ENCODE results near the gene S100A13. TPM values are rescaled to one million over a fixed set of nuclear protein-coding genes. Genes with fewer than 3 reads are reported as not detected.

S100A13 gene
- total RNA-seq, 1 experiment from 2014 or later, result 55.0 TPM

DNA sequence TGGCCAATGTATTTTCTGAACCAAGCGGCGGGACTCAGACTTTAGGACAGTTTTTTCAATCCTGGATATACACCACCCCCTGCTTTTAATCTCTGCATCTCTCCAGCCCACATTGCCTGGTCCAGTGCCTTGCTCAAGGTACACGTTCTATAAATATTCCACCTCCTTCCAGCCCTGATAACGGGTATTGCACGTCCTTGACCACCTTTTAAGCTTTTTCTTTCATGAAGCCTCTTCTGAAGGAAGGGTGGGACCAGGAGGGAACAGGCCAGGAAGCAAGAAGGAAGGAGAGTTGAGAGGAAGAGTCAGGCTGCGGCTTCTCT is 17.8 kb downstream of the S100A13 start:
- Mint-ChIP-seq H3K4me3 (peak overlapping the region in 1 of 2 experiments; percentile 60; a peak in 1 of 5 replicates), H3K27ac (peak overlapping the region in 2 of 3 experiments; percentile 38 to 96; a peak in 2 of 7 replicates), H3K4me1 (peaks cover 38 to 55% of the 10 kb centered on the region in 2 experiments), H3K27me3 (ENCODE audit: low read depth) (peaks cover 2% of the 10 kb centered on the region), H3K36me3 (ENCODE audit: insufficient read depth in 1 of 3, low read depth in 3 of 3) (peaks cover 0 to 6% (median 4%) of the 10 kb centered on the region in 3 experiments; a peak in 3 of 7 replicates), H3K9me3 (no peaks in the 10 kb centered on the region)
- no peak for TF ChIP-seq CTCF (conservative IDR thresholded peaks at IDR 0.05)
- Histone ChIP-seq H4K8ac (replicated peaks; ENCODE audit: insufficient read length, low read depth, low read length) (no peak overlapping the region), H2AFZ (ENCODE audit: low read length) (no peak overlapping the region), H3K4ac (ENCODE audit: low read depth, low read length) (no peak overlapping the region), H2BK15ac (ENCODE audit: low read depth, low read length) (no peak overlapping the region), H3K27ac (ENCODE audit: insufficient read length, low read depth, low read length) (no peak overlapping the region), H3K79me1 (ENCODE audit: insufficient read depth, low read depth, low read length, poor library complexity, severe bottlenecking) (no peaks in the 10 kb centered on the region), H2BK120ac (ENCODE audit: low read depth, low read length, poor library complexity, severe bottlenecking) (no peak overlapping the region), H3K14ac (ENCODE audit: insufficient read depth, low read length) (no peak overlapping the region), H4K5ac (ENCODE audit: insufficient read length, low read depth, low read length) (no peak overlapping the region), H3K23ac (ENCODE audit: insufficient read length, low read depth, low read length) (no peak overlapping the region), H3K4me1 (ENCODE audit: insufficient read depth, low read length) (peaks cover 9% of the 10 kb centered on the region; the same call in 1 of the 2 replicates), H3K27me3 (ENCODE audit: insufficient read depth, low read length) (no peaks in the 10 kb centered on the region), H2BK20ac (ENCODE audit: low read depth, low read length, poor library complexity, severe bottlenecking) (no peak overlapping the region), H3K79me2 (ENCODE audit: insufficient read depth, low read length) (no peaks in the 10 kb centered on the region), H2BK12ac (ENCODE audit: insufficient read length, low read depth, low read length) (no peak overlapping the region), H3K9me3 (ENCODE audit: control insufficient read depth, low read depth, low read length) (no peaks in the 10 kb centered on the region), H4K20me1 (ENCODE audit: control insufficient read depth, insufficient read depth, insufficient read length) (no peaks in the 10 kb centered on the region), H3T11ph (ENCODE audit: low read length) (no peak overlapping the region), H3K9ac (ENCODE audit: extremely low read depth, insufficient read length, low read length) (no peak overlapping the region), H3K18ac (ENCODE audit: insufficient read length, low read depth, low read length) (no peak overlapping the region), H3K23me2 (ENCODE audit: insufficient read length, low read depth, low read length, poor library complexity, severe bottlenecking) (peaks cover 3% of the 10 kb centered on the region), H2AK5ac (ENCODE audit: insufficient read length, low read length) (no peak overlapping the region), H3K56ac (ENCODE audit: insufficient read length, low read depth, low read length) (no peak overlapping the region), H4K91ac (ENCODE audit: insufficient read length, low read depth, low read length) (no peak overlapping the region), H3K4me2 (ENCODE audit: insufficient read depth, insufficient read length, low read length) (no peak overlapping the region), H2BK5ac (ENCODE audit: insufficient read length, low read length) (no peak overlapping the region)
- WGBS (ENCODE audit: extremely low coverage, insufficient read length, low lambda C conversion rate), result no CpG with 5 or more reads among the region's 6 CpGs
- DNase-seq, result no peak

Measured in H9 (cell line).